ENCODE measurements around the gene TAP1. TPM values are rescaled to one million over a fixed set of nuclear protein-coding genes. Genes with fewer than 3 reads are reported as not detected.

Gene TAP1
- total and polyA plus RNA-seq, 2 donors (not counting 1 experiment from before 2014, with no cell fraction given) = 126 to 184 TPM

GRCh38 chr6:32894085-32895005 lies 40.8 kb upstream of the TAP1 start:
- Histone ChIP-seq H3K4me1 (ENCODE audit: control insufficient read depth in 2 of 2, insufficient read depth in 2 of 2, low read length in 2 of 2) (peaks cover 40 to 42% of the 10 kb centered on the region in 2 donors), H3K9me3 (ENCODE audit: control extremely low read depth in 1 of 3, control insufficient read depth in 2 of 3, insufficient read depth in 1 of 3, low read length in 2 of 3) (no peaks in the 10 kb centered on the region), H3K27me3 (replicated peaks in 1 of 4; ENCODE audit: control extremely low read depth in 1 of 4, control insufficient read depth in 3 of 4, insufficient read depth in 4 of 4, low read length in 3 of 4) (no peaks in the 10 kb centered on the region), H3K36me3 (replicated peaks in 1 of 2; ENCODE audit: control extremely low read depth in 1 of 2, control insufficient read depth in 1 of 2, extremely low read depth in 1 of 2, insufficient read depth in 2 of 2, low read length in 1 of 2) (peaks cover 2% of the 10 kb centered on the region in 2 experiments), H4K20me1 (ENCODE audit: control insufficient read depth, insufficient read depth, low read length, poor library complexity, severe bottlenecking) (no peaks in the 10 kb centered on the region), H2AFZ (ENCODE audit: insufficient read depth, low read depth, low read length, poor library complexity, severe bottlenecking) (peak overlapping the region; percentile 99), H3K27ac (ENCODE audit: low read length in 2 of 2) (peak overlapping the region; percentile 89 to 90), H3K79me2 (ENCODE audit: control insufficient read depth, insufficient read depth, low read length) (peaks cover 53% of the 10 kb centered on the region), H3K9ac (ENCODE audit: low read length) (peak overlapping the region; percentile 91), H3K4me3 (ENCODE audit: control extremely low read depth in 1 of 5, extremely low read depth in 1 of 5, insufficient read depth in 1 of 5, low read depth in 2 of 5, low read length in 4 of 5) (peak overlapping the region; percentile 84 to 96 (median 92)), H3K4me2 (replicated peaks; ENCODE audit: low read depth, low read length, poor library complexity, severe bottlenecking) (peak overlapping the region; percentile 85)
- no peaks in the 10 kb centered on the region for H3K9me3 Mint-ChIP-seq (ENCODE audit: insufficient read depth)
- intact Hi-C loops (cut with micrococcal nuclease) = loop anchor here (1.0 to 10.0 kb wide), 7 partner anchors 9 to 350 kb away; partner anchors contain the start of genes BRD2, HLA-DMB, HLA-DPA1 and HLA-DPB1
- peak; percentile 98 for DNase-seq
- peaks cover 60% of the 10 kb centered on the region for H3K4me1 Mint-ChIP-seq
- peak overlapping the region; percentile 98 for H3K27ac Mint-ChIP-seq
- ChIA-PET CTCF (interaction anchor here (0.9 to 7.2 kb wide), 18 partner anchors 9 to 90 kb away, joined by 3 to 54 read pairs (median 8); partner anchors contain the start of genes HLA-DMA and TAP2), POLR2A (interaction anchor here (0.6 to 3.8 kb wide), 14 partner anchors 20 to 766 kb away, joined by 3 to 64 read pairs (median 8); partner anchors contain the start of genes ATF6B, BRD2, HLA-DMA and HLA-DMB)
- ATAC-seq (ENCODE audit: low read depth) = peak; percentile 98
- TF ChIP-seq EZH2 (IDR thresholded peaks at IDR 0.05; ENCODE audit: borderline replicate concordance, insufficient read depth, low read depth, low read length, poor library complexity, severe bottlenecking) = no peak
- no peak for TF ChIP-seq CTCF (IDR thresholded peaks at IDR 0.05)
- under 1% methylated on average over 61 of the region's 61 CpGs for WGBS (ENCODE audit: insufficient coverage)
- H3K4me3 Mint-ChIP-seq = peak overlapping the region; percentile 99
- no peaks in the 10 kb centered on the region for H3K27me3 Mint-ChIP-seq
